Activated CD4-positive, alpha-beta T cell treated with anti-CD3 and anti-CD28 coated beads, Interleukin-10, Interleukin-2, amounts not matched to agents 100 ng/mL and 50 ng/mL, durations not matched to agents 16 hours and 8 hours (primary cell): ENCODE measurements around the gene MYOF.

Experiments
- DNase-seq: peaks from one replicate; pipeline ENCODE4 v3.0.0-alpha.2; 2020

Gene MYOF

GRCh38 chr10:93482145-93482834 is at the start of gene MYOF:
TSS of gene MYOF (minus strand) at chr10:93482334. CDS start at chr10:93482194, 140 bp downstream.
- peak; percentile 87 for DNase-seq

DNA sequence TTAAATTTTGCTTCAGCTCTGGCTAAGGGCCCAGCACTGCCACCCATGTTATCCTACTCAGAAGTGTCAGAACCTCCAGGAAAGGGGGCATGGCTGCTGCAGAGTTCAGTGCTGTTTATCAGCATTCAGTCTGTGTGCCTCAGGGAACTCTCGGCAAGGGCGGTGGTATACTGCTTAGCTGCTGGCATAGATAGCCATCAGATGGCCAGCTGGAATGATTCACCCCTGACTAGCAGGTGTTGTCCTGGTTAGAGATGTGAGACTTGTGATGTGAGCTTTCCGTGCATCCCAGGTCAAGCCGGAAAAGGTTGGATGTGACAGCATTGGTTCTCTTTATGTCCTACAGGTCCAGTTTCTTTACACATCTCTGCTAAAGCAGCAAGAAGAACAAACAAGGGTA is 36.4 kb upstream of the MYOF start:
- DNase-seq: no peak

- no peak for DNase-seq
These were observed 33.9 kb upstream of the MYOF start for GRCh38 chr10:93516006-93516380.

DNA sequence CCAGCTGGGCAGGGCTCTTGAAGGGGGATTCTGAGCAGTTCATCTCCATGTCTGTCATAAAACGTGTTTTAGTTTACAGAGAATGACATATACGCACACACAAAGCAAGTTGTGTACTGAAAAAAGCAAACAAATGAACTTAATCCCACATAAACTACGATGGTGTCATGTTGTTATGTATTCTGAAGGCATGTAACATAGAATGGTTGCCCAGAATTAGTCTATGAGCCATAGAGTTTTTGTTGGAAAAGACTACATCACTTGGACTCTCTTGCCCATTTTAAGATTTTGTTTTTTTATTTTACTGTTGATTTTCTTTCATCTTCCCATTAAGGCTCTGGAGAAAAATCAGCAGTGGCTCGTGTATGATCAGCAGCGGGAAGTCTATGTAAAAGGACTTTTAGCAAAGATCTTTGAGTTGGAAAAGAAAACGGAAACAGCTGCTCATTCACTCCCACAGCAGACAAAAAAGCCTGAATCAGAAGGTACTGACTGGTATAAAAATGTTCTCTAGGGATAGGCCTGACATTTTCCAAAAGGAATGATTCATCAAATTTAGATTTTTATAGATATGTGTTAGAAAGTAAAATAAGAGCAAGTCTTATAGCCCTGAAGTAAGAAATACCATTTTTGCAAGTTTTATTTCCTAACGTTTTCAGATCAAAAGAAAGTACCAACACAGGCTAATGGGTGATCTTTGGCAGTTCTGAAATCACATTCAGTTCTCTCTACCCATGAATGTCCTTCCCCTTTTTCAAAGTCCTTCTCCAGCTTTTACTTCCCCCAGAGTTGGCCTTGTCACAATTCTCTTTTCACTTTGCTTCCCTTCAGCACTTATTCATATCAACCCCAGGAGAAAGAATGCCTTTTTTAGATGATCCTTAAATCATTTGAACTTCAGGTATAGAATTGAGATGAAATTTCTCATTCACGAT is 33.2 kb upstream of the MYOF start:
- DNase-seq: no peak

GRCh38 chr10:93514521-93514920 is 32.4 kb upstream of the MYOF start:
- no peak for DNase-seq

- DNase-seq: no peak
These were observed 31.0 kb upstream of the MYOF start for GRCh38 chr10:93513091-93513490.

- DNase-seq: no peak
These were observed 30.4 kb upstream of the MYOF start for GRCh38 chr10:93512565-93512964.

- DNase-seq: peak; percentile 37
These were observed 27.7 kb upstream of the MYOF start for GRCh38 chr10:93509816-93510215.

- no peak for DNase-seq
These were observed 22.9 kb upstream of the MYOF start for GRCh38 chr10:93505075-93505474.

- DNase-seq: peak; percentile 42
These were observed 20.9 kb upstream of the MYOF start for GRCh38 chr10:93503075-93503474.

DNA sequence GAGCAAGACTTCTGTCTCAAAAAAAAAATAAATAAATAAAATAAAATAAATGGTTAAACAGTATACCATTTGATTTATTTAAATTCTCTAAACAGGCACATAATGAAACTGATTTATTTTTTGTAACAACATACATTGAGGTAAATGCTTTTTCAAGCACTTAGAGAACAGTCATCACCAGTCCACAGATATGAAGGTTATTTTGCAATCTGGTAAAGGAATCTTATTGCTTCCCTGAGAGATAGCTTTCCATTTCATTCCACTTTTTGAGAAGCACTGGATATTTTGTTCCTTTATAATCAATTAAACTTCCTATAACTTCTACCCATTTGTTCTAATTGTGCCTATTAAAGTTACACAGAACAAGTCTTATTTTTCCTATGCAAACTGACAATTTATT is 19.5 kb upstream of the MYOF start:
- DNase-seq: no peak

- DNase-seq: peak; percentile 36
These were observed 16.0 kb upstream of the MYOF start for GRCh38 chr10:93498166-93498565.

DNA sequence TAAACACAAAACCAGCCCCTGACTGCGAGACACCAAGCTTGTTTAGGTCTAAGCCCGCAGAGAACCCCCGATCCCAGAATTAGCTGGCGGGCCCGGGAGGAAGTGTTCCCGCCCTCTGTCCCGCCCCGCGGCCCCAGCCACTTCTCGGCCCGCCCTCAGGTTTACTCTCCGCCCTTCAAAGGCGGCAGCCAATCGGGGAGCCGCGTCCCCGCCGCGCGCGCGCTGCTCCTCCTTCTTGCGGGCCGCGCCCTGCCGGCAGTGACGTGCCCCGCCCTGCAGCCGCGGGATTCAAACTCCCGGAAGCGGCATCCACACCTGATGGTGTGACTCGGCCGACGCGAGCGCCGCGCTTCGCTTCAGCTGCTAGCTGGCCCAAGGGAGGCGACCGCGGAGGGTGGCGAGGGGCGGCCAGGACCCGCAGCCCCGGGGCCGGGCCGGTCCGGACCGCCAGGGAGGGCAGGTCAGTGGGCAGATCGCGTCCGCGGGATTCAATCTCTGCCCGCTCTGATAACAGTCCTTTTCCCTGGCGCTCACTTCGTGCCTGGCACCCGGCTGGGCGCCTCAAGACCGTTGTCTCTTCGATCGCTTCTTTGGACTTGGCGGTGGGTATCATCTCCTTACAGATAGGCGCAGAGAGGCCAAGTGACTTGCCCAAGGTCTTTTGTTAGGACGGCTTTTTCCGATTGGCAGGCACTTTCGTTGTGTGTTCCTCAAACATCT is 14.3 kb upstream of the MYOF start, which contains the start of gene CEP55:
CEP55 (plus strand) TSS at position 291 of the 720 bp plus-strand sequence. CDS start 3,440 bp downstream, outside the sequence.
- peak; percentile 98 for DNase-seq

- peak; percentile 34 for DNase-seq
These were observed 13.7 kb upstream of the MYOF start for GRCh38 chr10:93495654-93496321.

DNA sequence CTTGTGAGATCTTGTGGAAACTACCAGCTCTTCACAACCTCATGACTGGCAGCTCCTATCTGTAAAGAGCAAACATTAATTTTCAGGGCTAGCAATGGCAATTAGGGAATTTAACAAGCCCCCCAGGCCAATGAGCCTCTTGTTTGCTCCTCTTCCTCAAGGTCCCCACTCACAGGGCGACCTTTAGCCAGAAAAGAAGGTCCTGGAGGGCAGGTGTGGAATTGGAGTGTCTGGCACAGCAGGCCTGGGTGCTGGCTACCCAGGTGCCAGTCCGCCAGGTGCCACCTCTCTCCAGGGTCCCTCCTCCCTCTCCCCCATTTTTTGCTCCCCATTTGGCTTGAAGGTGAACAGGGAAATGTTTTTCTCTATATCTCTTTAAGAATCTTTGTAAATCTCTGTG is 12.4 kb upstream of the MYOF start:
- no peak for DNase-seq

- DNase-seq: no peak
These were observed 11.0 kb upstream of the MYOF start for GRCh38 chr10:93493162-93493561.

GRCh38 chr10:93491602-93492121 is 9.5 kb upstream of the MYOF start:
- no peak for DNase-seq

DNA sequence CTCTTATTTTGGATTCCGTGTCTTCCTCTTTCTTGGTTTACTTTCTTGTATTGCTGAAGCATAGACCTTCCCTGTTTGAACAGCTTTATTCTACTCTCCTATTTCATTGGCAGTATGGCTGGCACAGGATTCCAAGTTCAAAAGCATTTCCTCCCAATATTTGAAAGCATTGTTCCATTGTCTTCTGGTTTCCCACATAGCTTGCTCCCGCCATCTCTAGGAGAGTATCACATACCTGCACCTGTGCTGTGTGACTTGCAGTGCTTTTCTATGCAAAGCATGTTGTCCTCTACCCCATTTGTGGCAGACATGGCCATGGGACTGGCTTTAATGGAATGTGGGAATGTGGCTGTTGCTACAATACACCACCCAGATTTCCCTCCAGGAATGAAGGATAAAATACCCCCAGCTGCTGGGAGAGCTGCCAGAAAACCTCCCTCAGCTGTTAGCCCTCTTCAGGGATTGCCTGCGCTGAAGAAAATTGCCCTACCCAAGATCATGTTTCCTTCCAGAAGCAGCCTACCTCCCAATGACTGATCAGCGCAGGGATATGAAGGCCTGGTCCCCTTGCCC is 6.9 kb upstream of the MYOF start:
- DNase-seq: no peak

DNA sequence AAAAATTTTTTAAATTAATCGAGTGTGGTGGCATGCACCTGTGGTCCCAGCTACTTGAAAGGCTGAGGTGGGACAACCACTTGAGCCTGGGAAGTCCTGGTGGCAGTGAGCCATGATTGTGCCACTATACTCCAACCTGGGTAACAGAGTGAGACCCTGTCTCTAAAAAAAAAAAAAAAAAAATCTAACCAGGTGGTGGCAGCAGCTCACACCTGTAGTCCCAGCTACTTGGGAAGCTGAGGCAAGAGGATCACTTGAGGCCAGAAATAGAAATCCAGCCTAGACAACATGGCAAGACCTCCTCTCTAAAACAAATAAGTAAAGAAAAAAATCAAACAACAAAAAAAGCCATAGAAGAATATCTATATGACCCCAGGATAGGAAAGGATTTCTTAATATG is 3.6 kb upstream of the MYOF start:
- DNase-seq: no peak

- DNase-seq: no peak
These were observed 443 bp downstream of the MYOF start for GRCh38 chr10:93481637-93482144.

DNA sequence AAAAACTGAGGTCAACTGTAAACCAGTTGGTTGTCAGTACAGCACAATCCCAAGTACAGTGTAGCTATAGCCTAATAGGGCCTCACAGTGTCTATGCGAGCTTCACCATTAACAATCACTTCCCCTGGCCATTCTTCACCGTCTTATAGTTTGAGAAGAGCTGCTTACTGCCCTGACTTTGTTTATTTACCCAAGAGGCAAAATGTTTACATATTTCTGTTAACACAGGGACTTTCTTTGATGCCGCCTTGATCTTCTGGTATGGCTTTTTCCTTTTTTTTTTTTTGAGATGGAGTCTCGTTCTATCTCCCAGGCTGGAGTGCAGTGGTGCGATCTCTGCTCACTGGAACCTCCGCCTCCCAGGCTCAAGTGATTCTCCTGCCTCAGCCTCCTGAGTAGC is 3.3 kb downstream of the MYOF start:
- DNase-seq: no peak

- DNase-seq: no peak
These were observed 5.4 kb downstream of the MYOF start for GRCh38 chr10:93476756-93477155.
